Prostate gland (tissue), 2 donors: ENCODE data around the gene FFAR2.

Source experiments
- POLR2A ChIP-seq: fragments of 450-650 bp; IDR thresholded peaks from one replicate; pipeline ENCODE4 v1.6.1; 2016; ENCODE audit warnings: antibody characterized with exemption, mild to moderate bottlenecking
- TF ChIP-seq, protein P1 (sequence below), 4 experiments: fragments of 200-600 bp in 2 of 4; fragments of 450-650 bp in 2 of 4; sonication (generic) in 2 of 4; IDR thresholded peaks; 1 replicate in 3 of 4; 2 replicates in 1 of 4; pipeline ENCODE4 v1.5.1; 2016 to 2019; ENCODE audit warnings: antibody characterized with exemption in 4 of 4, mild to moderate bottlenecking in 2 of 4, moderate library complexity in 2 of 4

- TF ChIP-seq, protein P1, sequence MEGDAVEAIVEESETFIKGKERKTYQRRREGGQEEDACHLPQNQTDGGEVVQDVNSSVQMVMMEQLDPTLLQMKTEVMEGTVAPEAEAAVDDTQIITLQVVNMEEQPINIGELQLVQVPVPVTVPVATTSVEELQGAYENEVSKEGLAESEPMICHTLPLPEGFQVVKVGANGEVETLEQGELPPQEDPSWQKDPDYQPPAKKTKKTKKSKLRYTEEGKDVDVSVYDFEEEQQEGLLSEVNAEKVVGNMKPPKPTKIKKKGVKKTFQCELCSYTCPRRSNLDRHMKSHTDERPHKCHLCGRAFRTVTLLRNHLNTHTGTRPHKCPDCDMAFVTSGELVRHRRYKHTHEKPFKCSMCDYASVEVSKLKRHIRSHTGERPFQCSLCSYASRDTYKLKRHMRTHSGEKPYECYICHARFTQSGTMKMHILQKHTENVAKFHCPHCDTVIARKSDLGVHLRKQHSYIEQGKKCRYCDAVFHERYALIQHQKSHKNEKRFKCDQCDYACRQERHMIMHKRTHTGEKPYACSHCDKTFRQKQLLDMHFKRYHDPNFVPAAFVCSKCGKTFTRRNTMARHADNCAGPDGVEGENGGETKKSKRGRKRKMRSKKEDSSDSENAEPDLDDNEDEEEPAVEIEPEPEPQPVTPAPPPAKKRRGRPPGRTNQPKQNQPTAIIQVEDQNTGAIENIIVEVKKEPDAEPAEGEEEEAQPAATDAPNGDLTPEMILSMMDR (IDR thresholded peaks at IDR 0.05): no peak
- TF ChIP-seq POLR2A: no peak
Measured at GRCh38 chr19:35455616-35456201, 7.7 kb downstream of the FFAR2 start.
